ENCODE data around the gene ZFAND3.

Gene ZFAND3

GRCh38 chr6:37819177-37819801 is at the start of gene ZFAND3:
ZFAND3 (plus strand) TSS chr6:37819727; CDS start chr6:37819946, 219 bp downstream.
- in situ Hi-C loops (cut with HindIII; ENCODE audit: low pct_unique_long_range_greater_than_20kb, low sequenced_read_pairs): no loop called here
- no peak; the same call in 1 of the 2 replicates for TF ChIP-seq JUND (IDR thresholded peaks at IDR 0.05; ENCODE audit: low read depth)
- peak; percentile 82 to 99 for DNase-seq (ENCODE audit: low read depth in 1 of 2, low spot score in 1 of 2)

GRCh38 chr6:37774028-37774680 is 45.4 kb upstream of the ZFAND3 start:
- in situ Hi-C loops (cut with HindIII; ENCODE audit: low pct_unique_long_range_greater_than_20kb, low sequenced_read_pairs): no loop called here
- no peak for DNase-seq (ENCODE audit: low read depth in 1 of 2, low spot score in 1 of 2)
- no peak for TF ChIP-seq JUND (IDR thresholded peaks at IDR 0.05; ENCODE audit: low read depth)

- TF ChIP-seq JUND (IDR thresholded peaks at IDR 0.05; ENCODE audit: low read depth): no peak
- in situ Hi-C loops (cut with HindIII; ENCODE audit: low pct_unique_long_range_greater_than_20kb, low sequenced_read_pairs): no loop called here
Observed at GRCh38 chr6:37776566-37776965, 43.0 kb upstream of the ZFAND3 start.

GRCh38 chr6:37777272-37777834 is 42.2 kb upstream of the ZFAND3 start:
- no peak for DNase-seq (ENCODE audit: low read depth in 1 of 2, low spot score in 1 of 2)
- TF ChIP-seq JUND (IDR thresholded peaks at IDR 0.05; ENCODE audit: low read depth): no peak
- in situ Hi-C loops (cut with HindIII; ENCODE audit: low pct_unique_long_range_greater_than_20kb, low sequenced_read_pairs): no loop called here

More at GRCh38 chr6:37776566-37776965, 43.0 kb upstream of the ZFAND3 start:
- DNase-seq (ENCODE audit: low read depth in 1 of 2, low spot score in 1 of 2): no peak

- DNase-seq (ENCODE audit: low read depth in 1 of 2, low spot score in 1 of 2): no peak
- TF ChIP-seq JUND (IDR thresholded peaks at IDR 0.05; ENCODE audit: low read depth): no peak
- in situ Hi-C loops (cut with HindIII; ENCODE audit: low pct_unique_long_range_greater_than_20kb, low sequenced_read_pairs): no loop called here
Observed at GRCh38 chr6:37779111-37779800, 40.3 kb upstream of the ZFAND3 start.

- DNase-seq (ENCODE audit: low read depth in 1 of 2, low spot score in 1 of 2): no peak
- in situ Hi-C loops (cut with HindIII; ENCODE audit: low pct_unique_long_range_greater_than_20kb, low sequenced_read_pairs): no loop called here
- no peak for TF ChIP-seq JUND (IDR thresholded peaks at IDR 0.05; ENCODE audit: low read depth)
Observed at GRCh38 chr6:37779902-37780628, 39.5 kb upstream of the ZFAND3 start.

GRCh38 chr6:37781788-37782187 is 37.7 kb upstream of the ZFAND3 start:
- no peak for TF ChIP-seq JUND (IDR thresholded peaks at IDR 0.05; ENCODE audit: low read depth)
- no peak for DNase-seq (ENCODE audit: low read depth in 1 of 2, low spot score in 1 of 2)
- in situ Hi-C loops (cut with HindIII; ENCODE audit: low pct_unique_long_range_greater_than_20kb, low sequenced_read_pairs): no loop called here

- in situ Hi-C loops (cut with HindIII; ENCODE audit: low pct_unique_long_range_greater_than_20kb, low sequenced_read_pairs): no loop called here
- no peak for DNase-seq (ENCODE audit: low read depth in 1 of 2, low spot score in 1 of 2)
- TF ChIP-seq JUND (IDR thresholded peaks at IDR 0.05; ENCODE audit: low read depth): no peak
Observed at GRCh38 chr6:37783025-37783855, 36.3 kb upstream of the ZFAND3 start.

GRCh38 chr6:37783856-37784584 is 35.5 kb upstream of the ZFAND3 start:
- no peak for DNase-seq (ENCODE audit: low read depth in 1 of 2, low spot score in 1 of 2)
- TF ChIP-seq JUND (IDR thresholded peaks at IDR 0.05; ENCODE audit: low read depth): no peak
- in situ Hi-C loops (cut with HindIII; ENCODE audit: low pct_unique_long_range_greater_than_20kb, low sequenced_read_pairs): no loop called here

- TF ChIP-seq JUND (IDR thresholded peaks at IDR 0.05; ENCODE audit: low read depth): no peak
- no peak for DNase-seq (ENCODE audit: low read depth in 1 of 2, low spot score in 1 of 2)
- in situ Hi-C loops (cut with HindIII; ENCODE audit: low pct_unique_long_range_greater_than_20kb, low sequenced_read_pairs): no loop called here
Observed at GRCh38 chr6:37784585-37784967, 35.0 kb upstream of the ZFAND3 start.

- DNase-seq (ENCODE audit: low read depth in 1 of 2, low spot score in 1 of 2): no peak
- TF ChIP-seq JUND (IDR thresholded peaks at IDR 0.05; ENCODE audit: low read depth): no peak
- in situ Hi-C loops (cut with HindIII; ENCODE audit: low pct_unique_long_range_greater_than_20kb, low sequenced_read_pairs): no loop called here
Observed at GRCh38 chr6:37785002-37785662, 34.4 kb upstream of the ZFAND3 start.

Data from T47D (cell line).